Measurements from ENCODE around the gene COL2A1.

DNA sequence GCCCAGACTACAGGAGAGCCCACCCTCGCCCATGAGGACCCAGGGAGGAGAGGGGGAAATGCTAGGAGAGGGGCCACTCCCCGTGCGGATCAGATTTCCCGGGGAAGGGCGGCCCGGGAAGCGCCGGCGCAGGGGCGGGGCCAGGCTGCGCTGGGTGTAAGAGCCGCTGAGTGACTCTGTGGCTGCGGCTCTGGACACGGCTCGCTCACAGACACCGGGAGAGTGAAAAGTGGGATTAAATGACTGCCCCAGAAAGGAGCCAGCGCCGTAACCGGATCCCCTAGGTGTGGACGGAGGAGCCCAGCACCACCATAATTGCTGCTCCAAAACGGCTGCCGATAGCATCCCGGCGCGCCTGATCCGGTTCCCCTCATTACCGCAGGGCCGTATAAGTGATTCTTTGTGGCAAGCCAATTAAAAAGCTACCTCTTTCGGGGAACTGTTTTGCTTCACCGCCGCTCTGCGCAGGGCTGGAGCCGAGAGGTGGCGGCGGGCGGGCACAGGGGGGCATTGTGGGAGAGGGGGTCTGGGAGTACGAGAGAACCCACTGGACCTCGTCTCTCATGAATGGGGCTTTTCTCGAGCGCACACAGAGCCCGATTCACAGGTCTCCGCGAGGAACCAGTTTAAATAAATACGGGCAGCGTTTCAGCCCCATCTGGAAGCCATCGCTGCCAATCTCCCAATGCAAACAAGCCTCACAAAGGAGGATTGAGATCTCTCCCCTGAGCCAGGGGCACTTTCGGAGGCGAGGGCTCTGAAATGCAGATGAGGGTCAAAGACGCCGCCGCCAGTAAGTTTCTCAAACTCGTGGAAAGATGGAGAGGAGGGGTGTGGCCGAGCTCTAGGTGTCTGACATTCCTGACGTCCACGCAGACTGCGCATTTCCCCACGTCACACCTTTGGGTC lies 2.5 kb downstream of the COL2A1 start:
- TF ChIP-seq, protein P1, sequence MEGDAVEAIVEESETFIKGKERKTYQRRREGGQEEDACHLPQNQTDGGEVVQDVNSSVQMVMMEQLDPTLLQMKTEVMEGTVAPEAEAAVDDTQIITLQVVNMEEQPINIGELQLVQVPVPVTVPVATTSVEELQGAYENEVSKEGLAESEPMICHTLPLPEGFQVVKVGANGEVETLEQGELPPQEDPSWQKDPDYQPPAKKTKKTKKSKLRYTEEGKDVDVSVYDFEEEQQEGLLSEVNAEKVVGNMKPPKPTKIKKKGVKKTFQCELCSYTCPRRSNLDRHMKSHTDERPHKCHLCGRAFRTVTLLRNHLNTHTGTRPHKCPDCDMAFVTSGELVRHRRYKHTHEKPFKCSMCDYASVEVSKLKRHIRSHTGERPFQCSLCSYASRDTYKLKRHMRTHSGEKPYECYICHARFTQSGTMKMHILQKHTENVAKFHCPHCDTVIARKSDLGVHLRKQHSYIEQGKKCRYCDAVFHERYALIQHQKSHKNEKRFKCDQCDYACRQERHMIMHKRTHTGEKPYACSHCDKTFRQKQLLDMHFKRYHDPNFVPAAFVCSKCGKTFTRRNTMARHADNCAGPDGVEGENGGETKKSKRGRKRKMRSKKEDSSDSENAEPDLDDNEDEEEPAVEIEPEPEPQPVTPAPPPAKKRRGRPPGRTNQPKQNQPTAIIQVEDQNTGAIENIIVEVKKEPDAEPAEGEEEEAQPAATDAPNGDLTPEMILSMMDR (IDR thresholded peaks at IDR 0.05; ENCODE audit: low read length), result no peak
- TF ChIP-seq EZH2 (IDR thresholded peaks at IDR 0.05; ENCODE audit: borderline replicate concordance, low read length), result no peak
